ENCODE results near the gene ITGBL1. TPM values are rescaled to one million over a fixed set of nuclear protein-coding genes. Genes with fewer than 3 reads are reported as not detected.

Gene ITGBL1
- total and polyA plus RNA-seq, 2 of the 8 experiments (the other 6 are each of a cell fraction or from before 2014, with no cell fraction given): not detected

DNA sequence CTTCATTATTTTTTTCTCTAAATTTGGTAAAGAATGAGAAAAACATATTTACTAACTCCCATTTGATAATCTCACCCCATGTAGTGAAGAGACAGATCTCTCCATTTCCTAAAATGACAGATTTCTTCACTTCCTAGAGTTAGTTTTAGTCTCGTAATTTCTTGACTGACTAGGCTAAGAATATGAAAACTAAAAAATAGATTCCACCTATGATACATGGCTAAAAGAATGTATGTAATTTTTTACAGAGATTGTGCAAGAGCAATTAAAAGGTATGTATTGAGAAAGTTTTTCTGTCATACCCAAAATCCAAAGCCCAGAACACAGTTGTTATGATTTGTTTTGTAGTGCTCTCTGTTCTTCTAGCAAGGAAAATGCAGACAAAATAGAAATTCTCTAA lies 45.7 kb upstream of the ITGBL1 start:
- Histone ChIP-seq H3K56ac (replicated peaks; ENCODE audit: insufficient read length, low read depth, low read length) (no peak overlapping the region), H3K27ac (ENCODE audit: low read depth, low read length) (no peak overlapping the region), H3K79me2 (ENCODE audit: control insufficient read depth in 1 of 2, insufficient read depth in 2 of 2, low read length in 2 of 2) (no peaks in the 10 kb centered on the region), H4K20me1 (replicated peaks in 1 of 2; ENCODE audit: control insufficient read depth in 1 of 2, insufficient read depth in 2 of 2, low read length in 2 of 2) (no peaks in the 10 kb centered on the region), H2BK12ac (ENCODE audit: low read depth, low read length) (no peak overlapping the region), H3K23ac (ENCODE audit: insufficient read length) (no peak overlapping the region), H2BK5ac (ENCODE audit: low read depth, low read length) (no peak overlapping the region), H4K91ac (replicated peaks; ENCODE audit: insufficient read length, low read length) (no peak overlapping the region), H4K8ac (ENCODE audit: extremely low read depth, insufficient read depth, low read length) (no peak overlapping the region), H2AFZ (ENCODE audit: low read length) (no peak overlapping the region), H4K5ac (ENCODE audit: insufficient read length, low read depth, low read length) (no peak overlapping the region), H3K23me2 (ENCODE audit: low read depth, low read length) (no peaks in the 10 kb centered on the region), H3K9me3 (ENCODE audit: insufficient read depth in 2 of 2, low read depth in 1 of 2, low read length in 1 of 2) (no peaks in the 10 kb centered on the region), H3K36me3 (ENCODE audit: control insufficient read depth in 2 of 4, insufficient read depth in 4 of 4, low read length in 3 of 4) (no peaks in the 10 kb centered on the region), H2BK120ac (replicated peaks; ENCODE audit: low read depth, low read length) (no peak overlapping the region), H3K79me1 (ENCODE audit: low read depth, low read length) (no peaks in the 10 kb centered on the region), H2BK15ac (ENCODE audit: low read length) (no peak overlapping the region), H2AK5ac (ENCODE audit: low read depth, low read length) (no peak overlapping the region), H3K9ac (replicated peaks in 1 of 4; ENCODE audit: extremely low read depth in 1 of 4, low read depth in 3 of 4, low read length in 3 of 4) (no peak overlapping the region), H3K27me3 (replicated peaks in 1 of 4; ENCODE audit: control insufficient read depth in 3 of 4, extremely low read depth in 1 of 4, insufficient read depth in 3 of 4, low read length in 3 of 4) (no peaks in the 10 kb centered on the region), H2BK20ac (ENCODE audit: low read length) (no peak overlapping the region), H3K4me2 (ENCODE audit: insufficient read depth in 1 of 2, low read depth in 2 of 2, low read length in 2 of 2) (no peak overlapping the region), H3K4ac (replicated peaks; ENCODE audit: insufficient read length, low read depth, low read length) (no peak overlapping the region), H3K18ac (ENCODE audit: extremely low read depth, low read length) (no peak overlapping the region), H3K14ac (ENCODE audit: insufficient read length) (no peak overlapping the region), H3K4me3 (ENCODE audit: extremely low read depth in 1 of 4, insufficient read depth in 2 of 4, low read depth in 3 of 4, low read length in 4 of 4) (no peak overlapping the region), H3K4me1 (replicated peaks in 1 of 4; ENCODE audit: control insufficient read depth in 3 of 4, insufficient read depth in 4 of 4, low read length in 3 of 4) (peaks cover 0 to 5% (median 1%) of the 10 kb centered on the region in 4 experiments; a peak in 2 of 7 replicates)
- 100% methylated on average over 1 of the region's 1 CpG; no CpG with 5 or more reads in 1 of the 2 experiments for whole genome bisulfite sequencing, 2 experiments (ENCODE audit: extremely low coverage in 1 of 2, insufficient coverage in 1 of 2, insufficient read length in 1 of 2, insufficient replicate concordance in 2 of 2, low coverage in 1 of 2, low lambda C conversion rate in 2 of 2, missing lambda C conversion rate in 1 of 2)
- POLR2A ChIA-PET (ENCODE audit: partially characterized antibody): no interaction called here
- no peak for DNase-seq (ENCODE audit: low read depth in 1 of 2, low spot score in 2 of 2)
- no peak for FAIRE-seq
- CTCF ChIA-PET (ENCODE audit: partially characterized antibody): no interaction called here
- TF ChIP-seq NANOG (IDR thresholded peaks at IDR 0.05; ENCODE audit: insufficient read depth, low read depth, low read length, poor library complexity, severe bottlenecking): no peak
- TF ChIP-seq, protein P1, sequence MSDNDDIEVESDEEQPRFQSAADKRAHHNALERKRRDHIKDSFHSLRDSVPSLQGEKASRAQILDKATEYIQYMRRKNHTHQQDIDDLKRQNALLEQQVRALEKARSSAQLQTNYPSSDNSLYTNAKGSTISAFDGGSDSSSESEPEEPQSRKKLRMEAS (IDR thresholded peaks at IDR 0.05): no peak
- no peak for TF ChIP-seq FOSL1 (IDR thresholded peaks at IDR 0.05; ENCODE audit: insufficient read depth, low read depth, low read length)
- no peak for TF ChIP-seq SP1 (IDR thresholded peaks at IDR 0.05; ENCODE audit: low read depth, low read length)
- TF ChIP-seq TAF7 (optimal IDR thresholded peaks at IDR 0.05; ENCODE audit: borderline replicate concordance, low read depth, low read length): no peak
- no peak for TF ChIP-seq EP300 (IDR thresholded peaks at IDR 0.05; ENCODE audit: borderline replicate concordance in 1 of 2, low read depth in 2 of 2, low read length in 2 of 2)
- TF ChIP-seq, protein P2, sequence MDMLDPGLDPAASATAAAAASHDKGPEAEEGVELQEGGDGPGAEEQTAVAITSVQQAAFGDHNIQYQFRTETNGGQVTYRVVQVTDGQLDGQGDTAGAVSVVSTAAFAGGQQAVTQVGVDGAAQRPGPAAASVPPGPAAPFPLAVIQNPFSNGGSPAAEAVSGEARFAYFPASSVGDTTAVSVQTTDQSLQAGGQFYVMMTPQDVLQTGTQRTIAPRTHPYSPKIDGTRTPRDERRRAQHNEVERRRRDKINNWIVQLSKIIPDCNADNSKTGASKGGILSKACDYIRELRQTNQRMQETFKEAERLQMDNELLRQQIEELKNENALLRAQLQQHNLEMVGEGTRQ (IDR thresholded peaks at IDR 0.05; ENCODE audit: low read length): no peak
- TF ChIP-seq SRF (IDR thresholded peaks at IDR 0.05; ENCODE audit: low read depth, low read length): no peak
- no peak for TF ChIP-seq RFX5 (IDR thresholded peaks at IDR 0.05; ENCODE audit: borderline replicate concordance, low read depth, low read length)
- TF ChIP-seq CBX5 (IDR thresholded peaks at IDR 0.05; ENCODE audit: low read depth, low read length): no peak
- no peak for TF ChIP-seq JUND (IDR thresholded peaks at IDR 0.05; ENCODE audit: low read length)
- TF ChIP-seq CTBP2 (IDR thresholded peaks at IDR 0.05; ENCODE audit: borderline replicate concordance, insufficient read depth, insufficient read length, low read length): no peak
